HG03103 (cell line): ENCODE data around the gene CEP170.
A peak's percentile ranks its signal among the peaks of the same experiment; 100 is the strongest.

Source experiments
- ATAC-seq: cut with Tn5 transposase; IDR thresholded peaks from one replicate; pipeline ENCODE4 v1.9.1; 2021; ENCODE audit warnings: low read depth; ENCODE audit not compliant: unreplicated experiment

The CEP170 gene

GRCh38 chr1:243268751-243269460 is 13.8 kb upstream of the CEP170 start:
- no peak for ATAC-seq

- no peak for ATAC-seq
Measured at GRCh38 chr1:243267914-243268653, 13.0 kb upstream of the CEP170 start.

- ATAC-seq: no peak
Measured at GRCh38 chr1:243267471-243267880, 12.4 kb upstream of the CEP170 start.

DNA sequence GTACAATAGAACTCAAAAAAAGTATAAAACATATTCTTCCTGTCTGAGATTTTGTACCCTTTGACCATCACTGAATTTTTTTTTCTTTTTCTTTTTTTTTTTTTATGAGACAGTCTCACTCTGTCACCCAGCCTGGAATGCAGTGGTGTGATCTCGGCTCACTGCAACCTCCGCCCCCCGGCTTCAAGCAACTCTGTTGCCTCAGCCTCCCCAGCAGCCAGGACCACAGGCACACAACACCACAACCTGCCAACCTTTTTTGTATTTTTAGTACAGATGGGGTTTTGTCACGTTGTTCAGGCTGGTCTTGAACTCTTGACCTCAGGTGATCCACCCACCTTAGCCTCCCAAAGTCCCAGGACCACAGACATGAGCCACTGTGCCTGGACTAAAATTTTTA is 11.2 kb upstream of the CEP170 start:
- no peak for ATAC-seq

DNA sequence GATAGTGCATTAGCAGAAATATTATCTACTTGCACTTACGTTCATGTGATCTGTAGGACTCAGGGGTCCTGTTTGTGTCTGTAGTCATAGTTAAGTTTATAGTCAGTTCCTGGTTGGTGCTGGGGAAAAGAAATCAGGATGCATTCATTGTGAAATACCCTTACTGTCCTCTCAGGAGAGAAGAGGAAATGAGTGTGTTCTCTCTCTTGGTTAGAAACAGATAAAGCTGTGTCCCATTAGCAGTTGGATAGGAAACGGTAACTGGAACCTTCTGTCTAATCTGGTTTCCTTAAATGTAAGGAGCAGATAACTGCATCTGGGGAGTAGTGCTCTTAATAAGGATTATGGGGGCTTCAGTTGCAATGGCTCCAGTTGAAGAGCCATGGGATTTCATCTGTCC is 9.6 kb upstream of the CEP170 start:
- no peak for ATAC-seq

DNA sequence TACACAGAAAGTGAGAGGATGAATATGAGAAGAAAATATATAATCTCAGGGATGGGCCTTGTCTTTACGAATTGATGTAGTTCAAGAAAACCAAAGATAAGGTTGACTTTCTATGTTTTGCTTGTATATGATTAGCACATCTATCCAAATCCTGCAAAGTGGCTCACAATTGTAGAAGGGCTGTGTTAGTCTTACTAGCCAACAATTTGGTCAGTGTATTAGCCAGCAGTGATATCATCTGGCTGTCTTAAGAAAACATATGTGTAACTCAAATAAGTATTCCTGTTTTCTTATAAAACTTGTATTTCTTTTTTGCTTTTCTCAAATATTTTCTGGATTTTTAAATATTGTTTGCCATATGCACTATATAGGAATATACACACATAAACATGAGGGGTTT is 6.3 kb upstream of the CEP170 start:
- ATAC-seq: no peak

GRCh38 chr1:243260221-243260880 is 5.3 kb upstream of the CEP170 start:
- no peak for ATAC-seq

- ATAC-seq: no peak
Measured at GRCh38 chr1:243258731-243259130, 3.6 kb upstream of the CEP170 start.

DNA sequence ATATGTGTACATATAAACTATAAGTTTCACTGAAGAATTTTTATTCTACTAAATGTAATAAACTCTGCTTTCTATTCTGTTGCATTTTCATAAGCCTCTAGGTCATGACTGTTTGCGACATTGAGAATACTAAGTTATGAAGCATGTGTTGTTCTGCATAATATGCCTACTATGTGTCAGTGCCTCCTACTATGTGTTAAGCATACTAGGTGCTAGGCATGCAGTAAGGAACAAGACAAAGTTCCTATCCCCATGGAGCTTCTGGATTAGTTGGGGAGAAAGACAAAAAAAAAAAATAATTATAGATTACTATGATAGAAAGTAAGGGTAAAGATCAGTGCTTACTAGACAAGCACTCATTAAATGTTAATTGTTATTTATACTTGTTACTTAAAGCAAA is 2.1 kb upstream of the CEP170 start:
- ATAC-seq: no peak

DNA sequence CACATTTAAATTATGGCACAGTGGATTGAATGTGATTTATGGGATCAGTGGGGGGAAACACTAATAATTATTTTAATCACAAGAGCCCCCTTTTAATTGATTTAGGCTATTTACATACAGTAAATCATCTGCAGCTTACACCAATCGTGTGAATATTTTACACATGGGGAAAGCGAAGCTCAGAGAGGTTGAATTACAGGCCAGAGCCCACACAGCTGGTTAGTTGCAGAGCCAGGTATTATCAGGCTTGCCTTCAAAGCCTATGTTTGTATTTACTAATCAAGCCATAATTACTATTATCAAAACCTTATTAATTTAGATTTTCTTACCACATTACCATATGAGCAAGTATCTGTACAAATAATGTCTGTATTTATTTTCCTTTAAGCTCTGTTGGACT is 1.5 kb upstream of the CEP170 start:
- ATAC-seq: no peak

- peak; percentile 59 for ATAC-seq
Measured at GRCh38 chr1:243255791-243256512, 871 bp upstream of the CEP170 start, which contains the start of gene SDCCAG8. Gene SDCCAG8, plus strand, starts transcription at chr1:243256041. Its CDS starts 133 bp downstream, at chr1:243256174.

DNA sequence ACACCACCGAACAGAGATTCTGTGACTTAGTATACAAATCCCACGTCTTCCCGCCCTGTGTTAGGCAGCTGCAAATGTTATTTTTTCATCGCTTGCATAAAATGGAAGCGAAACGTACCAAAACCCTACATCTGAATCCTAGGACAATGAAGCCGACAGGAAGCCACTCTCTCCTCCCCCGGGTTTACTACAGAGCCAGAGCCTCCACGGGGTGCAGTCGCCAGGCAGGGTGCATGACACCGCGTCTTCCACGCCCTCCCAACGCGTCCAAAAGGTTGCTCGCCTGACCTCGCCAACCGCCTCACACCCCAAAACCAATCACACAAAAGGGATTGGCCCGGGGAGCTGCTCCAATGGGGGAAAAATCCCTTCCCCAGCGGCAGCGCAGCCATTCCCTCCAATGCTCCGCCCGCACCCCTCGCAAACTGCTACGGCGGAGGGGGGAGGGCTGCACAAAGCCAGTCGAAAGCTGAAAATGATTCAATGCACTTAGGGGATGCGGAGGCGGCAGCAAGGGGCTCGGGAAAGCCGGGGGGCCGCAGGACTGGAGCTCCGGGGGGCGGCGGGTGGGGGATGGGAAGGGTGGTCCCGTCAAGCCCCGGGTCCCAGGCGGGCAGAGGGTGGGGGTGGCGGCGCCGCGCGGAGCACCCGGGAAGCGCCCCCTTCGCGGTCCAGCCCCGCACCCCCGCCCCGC is 701 bp downstream of the CEP170 start:
- ATAC-seq: peak; percentile 21

- no peak for ATAC-seq
Measured at GRCh38 chr1:243253926-243254232, 1.2 kb downstream of the CEP170 start.

DNA sequence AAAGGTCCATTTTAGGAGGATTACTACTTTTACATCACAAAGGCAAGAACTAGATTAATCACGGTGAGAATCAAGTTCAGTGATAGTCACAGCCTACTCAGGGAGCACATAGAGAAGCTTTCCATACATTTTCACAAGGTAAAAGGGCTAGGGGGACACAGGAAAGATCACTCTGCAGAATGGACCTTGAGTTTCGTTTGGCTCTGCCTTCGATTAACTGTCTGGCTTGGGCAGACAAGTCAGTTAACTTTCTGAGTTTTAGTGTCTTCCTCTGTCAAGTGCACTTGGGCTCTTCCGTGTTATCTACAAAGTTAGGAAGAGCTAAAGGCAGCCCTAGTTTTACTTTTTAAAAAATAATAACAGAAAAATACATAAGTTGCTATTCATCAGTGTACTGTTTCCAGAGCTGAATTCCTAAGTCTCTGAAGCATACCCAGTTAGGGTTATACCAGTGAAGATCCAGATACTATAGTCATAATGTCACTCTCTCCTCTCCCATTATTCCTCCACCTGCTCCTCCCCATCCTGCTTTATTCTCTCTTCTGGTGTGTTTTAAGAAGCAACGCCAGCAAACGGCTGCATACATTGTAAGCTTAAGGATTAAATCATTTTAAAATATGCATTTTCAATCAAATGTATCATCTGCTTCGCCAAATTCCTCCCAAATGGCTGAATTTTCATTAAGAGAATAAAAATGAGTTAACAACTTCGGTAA is 1.7 kb downstream of the CEP170 start:
- ATAC-seq: no peak

- ATAC-seq: no peak
Measured at GRCh38 chr1:243251539-243251938, 3.5 kb downstream of the CEP170 start.

- no peak for ATAC-seq
Measured at GRCh38 chr1:243250102-243250501, 5.0 kb downstream of the CEP170 start.

DNA sequence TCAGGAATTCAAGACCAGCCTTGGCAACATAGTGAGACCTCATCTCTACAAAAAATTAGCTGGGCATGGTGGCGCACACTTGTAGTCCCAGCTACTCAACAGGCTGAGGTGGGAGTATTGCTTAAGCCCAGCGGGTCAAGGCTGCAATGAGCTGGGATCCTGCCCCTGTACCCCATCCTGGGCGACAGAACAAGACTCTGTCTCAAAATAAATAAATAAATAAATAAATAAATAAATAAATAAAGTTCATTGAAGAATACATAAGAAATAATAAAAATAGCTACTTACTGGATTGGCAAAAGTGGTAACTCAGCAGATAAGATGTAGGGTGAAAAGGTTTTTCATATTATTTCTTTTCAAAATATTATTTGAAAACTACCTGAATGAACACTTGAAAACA is 5.9 kb downstream of the CEP170 start:
- no peak for ATAC-seq

DNA sequence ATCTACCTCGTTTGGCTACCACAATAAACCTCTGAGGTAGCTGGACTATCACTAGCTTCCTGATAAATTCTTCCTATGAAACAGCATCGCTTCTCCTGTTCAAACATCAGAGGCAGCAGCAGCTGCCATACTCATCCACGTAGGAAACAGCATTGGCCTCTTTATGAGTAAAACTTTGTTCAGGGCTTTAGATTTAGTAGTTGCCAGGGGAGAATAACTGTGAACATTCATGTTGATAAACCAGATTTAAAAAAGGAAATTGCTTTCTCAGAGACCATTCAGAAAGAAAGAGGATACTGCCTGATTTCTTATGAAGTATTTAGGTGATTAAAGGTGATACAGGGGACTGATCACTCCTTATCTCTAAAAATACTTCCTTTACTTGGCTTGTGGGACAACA is 7.2 kb downstream of the CEP170 start:
- ATAC-seq: no peak

DNA sequence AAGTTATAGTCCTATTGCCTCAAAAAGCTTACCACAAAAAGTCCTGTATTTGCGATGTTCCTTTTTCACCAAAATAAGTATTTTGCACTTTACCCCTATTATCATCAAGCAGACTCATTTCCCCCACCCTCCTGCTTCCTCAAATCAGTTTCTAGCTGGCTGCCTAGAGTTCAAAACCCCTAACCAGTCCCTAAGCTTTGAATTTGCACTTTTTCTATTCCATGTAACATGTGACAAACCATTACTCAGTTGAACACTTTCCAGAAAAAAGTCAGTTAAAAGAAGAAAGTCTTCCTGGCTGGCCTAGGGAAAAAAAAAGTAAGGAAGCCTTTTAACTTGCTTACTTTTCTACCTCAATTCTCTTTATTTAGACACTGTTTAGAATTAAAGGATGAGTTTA is 8.2 kb downstream of the CEP170 start:
- ATAC-seq: no peak

- no peak for ATAC-seq
Measured at GRCh38 chr1:243244432-243244841, 10.6 kb downstream of the CEP170 start.
